H9 (cell line): ENCODE results near the gene WDR43. TPM values are rescaled to one million over a fixed set of nuclear protein-coding genes. Genes with fewer than 3 reads are reported as not detected.

Source experiments
- DNase-seq: peaks from one replicate; pipeline ENCODE4 v3.0.0-alpha.2; 2017
- H2AFZ ChIP-seq: one replicate; pipeline ENCODE4 v1.6.1; 2013; ENCODE audit warnings: mild to moderate bottlenecking, low read length, control low read depth, moderate library complexity
- H2AK5ac ChIP-seq: 2 replicates; pipeline ENCODE4 v1.6.1; 2013; ENCODE audit warnings: low read length, control low read depth, mixed read lengths; ENCODE audit not compliant: insufficient read length
- H2BK120ac ChIP-seq: one replicate; pipeline ENCODE4 v1.6.1; 2013; ENCODE audit warnings: low read depth, mild to moderate bottlenecking, low read length, control low read depth, inconsistent platforms; ENCODE audit not compliant: poor library complexity, severe bottlenecking
- H2BK12ac ChIP-seq: 2 replicates; pipeline ENCODE4 v1.6.1; 2013; ENCODE audit warnings: low read length, control low read depth, mixed read lengths, low read depth; ENCODE audit not compliant: insufficient read length
- H2BK15ac ChIP-seq: 2 replicates; pipeline ENCODE4 v1.6.1; 2013; ENCODE audit warnings: low read depth, low read length, control low read depth
- H2BK20ac ChIP-seq: one replicate; pipeline ENCODE4 v1.6.1; 2013; ENCODE audit warnings: low read depth, mild to moderate bottlenecking, low read length, control low read depth, inconsistent platforms; ENCODE audit not compliant: poor library complexity, severe bottlenecking
- H2BK5ac ChIP-seq: 2 replicates; pipeline ENCODE4 v1.6.1; 2013; ENCODE audit warnings: low read length, control low read depth, mixed read lengths; ENCODE audit not compliant: insufficient read length
- H3K14ac ChIP-seq: 2 replicates; pipeline ENCODE4 v1.6.1; 2013; ENCODE audit warnings: low read length, control low read depth; ENCODE audit not compliant: insufficient read depth
- H3K18ac ChIP-seq: 2 replicates; pipeline ENCODE4 v1.6.1; 2013; ENCODE audit warnings: low read depth, mild to moderate bottlenecking, mixed read lengths, low read length, control low read depth; ENCODE audit not compliant: insufficient read length
- H3K23ac ChIP-seq: 2 replicates; pipeline ENCODE4 v1.6.1; 2013; ENCODE audit warnings: low read length, control low read depth, mixed read lengths, low read depth; ENCODE audit not compliant: insufficient read length
- H3K23me2 ChIP-seq: 2 replicates; pipeline ENCODE4 v1.6.1; 2013; ENCODE audit warnings: low read depth, mild to moderate bottlenecking, mixed read lengths, low read length, control low read depth; ENCODE audit not compliant: insufficient read length, poor library complexity, severe bottlenecking
- H3K27ac ChIP-seq: 2 replicates; pipeline ENCODE4 v1.5.1; 2013; ENCODE audit warnings: low read length, control low read depth, mixed read lengths, low read depth; ENCODE audit not compliant: insufficient read length
- H3K27me3 ChIP-seq: 2 replicates; pipeline ENCODE4 v1.6.1; 2013; ENCODE audit warnings: low read length, control low read depth, inconsistent platforms; ENCODE audit not compliant: insufficient read depth
- H3K4ac ChIP-seq: 2 replicates; pipeline ENCODE4 v1.6.1; 2013; ENCODE audit warnings: low read depth, mild to moderate bottlenecking, control low read depth, inconsistent platforms, low read length, moderate library complexity
- H3K4me1 ChIP-seq: 2 replicates; pipeline ENCODE4 v1.6.1; 2013; ENCODE audit warnings: low read length, control low read depth, inconsistent platforms; ENCODE audit not compliant: insufficient read depth
- H3K4me2 ChIP-seq: 2 replicates; pipeline ENCODE4 v1.6.1; 2013; ENCODE audit warnings: low read length, control low read depth, mixed read lengths; ENCODE audit not compliant: insufficient read length, insufficient read depth
- H3K56ac ChIP-seq: 2 replicates; pipeline ENCODE4 v1.6.1; 2013; ENCODE audit warnings: low read depth, mild to moderate bottlenecking, mixed read lengths, low read length, control low read depth; ENCODE audit not compliant: insufficient read length
- H3K79me1 ChIP-seq: 2 replicates; pipeline ENCODE4 v1.6.1; 2013; ENCODE audit warnings: low read depth, mild to moderate bottlenecking, moderate library complexity, low read length, control low read depth, inconsistent platforms; ENCODE audit not compliant: insufficient read depth, poor library complexity, severe bottlenecking
- H3K79me2 ChIP-seq: 2 replicates; pipeline ENCODE4 v1.6.1; 2013; ENCODE audit warnings: low read length, control low read depth, inconsistent platforms; ENCODE audit not compliant: insufficient read depth
- H3K9ac ChIP-seq: 2 replicates; pipeline ENCODE4 v1.6.1; 2013; ENCODE audit warnings: low read length, control low read depth, mixed read lengths; ENCODE audit not compliant: insufficient read length; ENCODE audit errors: extremely low read depth
- H3K9me3 ChIP-seq: one replicate; pipeline ENCODE4 v1.6.1; 2013; ENCODE audit warnings: low read depth, low read length, inconsistent platforms; ENCODE audit not compliant: control insufficient read depth
- H3T11ph ChIP-seq: one replicate; pipeline ENCODE4 v1.6.1; 2013; ENCODE audit warnings: mild to moderate bottlenecking, low read length, control low read depth, inconsistent platforms
- H4K20me1 ChIP-seq: one replicate; pipeline ENCODE4 v1.6.1; 2013; ENCODE audit not compliant: control insufficient read depth, insufficient read length, insufficient read depth
- H4K5ac ChIP-seq: 2 replicates; pipeline ENCODE4 v1.6.1; 2013; ENCODE audit warnings: low read depth, mild to moderate bottlenecking, mixed read lengths, low read length, control low read depth; ENCODE audit not compliant: insufficient read length
- H4K8ac ChIP-seq: replicated peaks from 2 replicates; pipeline ENCODE4 v1.6.1; 2013; ENCODE audit warnings: low read length, control low read depth, mixed read lengths, low read depth; ENCODE audit not compliant: insufficient read length
- H4K91ac ChIP-seq: 2 replicates; pipeline ENCODE4 v1.6.1; 2013; ENCODE audit warnings: low read depth, mild to moderate bottlenecking, moderate library complexity, mixed read lengths, low read length, control low read depth; ENCODE audit not compliant: insufficient read length
- H3K27ac Mint-ChIP-seq, 3 experiments: 2 replicates in 2 of 3; 3 replicates in 1 of 3; pipeline ENCODE4 v1.8.0; 2020 to 2021; ENCODE audit warnings: mixed read lengths in 3 of 3, mild to moderate bottlenecking in 1 of 3, moderate library complexity in 1 of 3
- H3K27me3 Mint-ChIP-seq: 2 replicates; pipeline ENCODE4 v1.8.0; 2021; ENCODE audit warnings: low read depth, mild to moderate bottlenecking, moderate library complexity, mixed read lengths
- H3K36me3 Mint-ChIP-seq, 3 experiments: 2 replicates in 2 of 3; 3 replicates in 1 of 3; pipeline ENCODE4 v1.8.0; 2020 to 2021; ENCODE audit warnings: low read depth in 3 of 3, mixed read lengths in 3 of 3; ENCODE audit not compliant: insufficient read depth in 1 of 3
- H3K4me1 Mint-ChIP-seq, 2 experiments: 2 replicates each; pipeline ENCODE4 v1.8.0; 2020; ENCODE audit warnings: mixed read lengths in 2 of 2
- H3K4me3 Mint-ChIP-seq, 2 experiments: 2 replicates in 1 of 2; 3 replicates in 1 of 2; pipeline ENCODE4 v1.8.0; 2020 to 2021; ENCODE audit warnings: mild to moderate bottlenecking in 2 of 2, mixed read lengths in 2 of 2, moderate library complexity in 1 of 2
- H3K9me3 Mint-ChIP-seq, 2 experiments: 2 replicates in 1 of 2; 3 replicates in 1 of 2; pipeline ENCODE4 v1.8.0; 2020; ENCODE audit warnings: mild to moderate bottlenecking in 2 of 2, mixed read lengths in 2 of 2, moderate library complexity in 1 of 2
- CTCF ChIP-seq: fragments of 200-600 bp; sonication (generic); conservative IDR thresholded peaks from 3 replicates; pipeline ENCODE4 v1.8.0; 2021; ENCODE audit warnings: antibody characterized with exemption, mild to moderate bottlenecking
- WGBS: extraction: QIAGEN DNeasy Blood & Tissue Kit; methylation state at CpG from one replicate; pipeline ENCODE4 v1.1.7; 2013; ENCODE audit warnings: missing lambda C conversion rate, low lambda C conversion rate, mixed read lengths; ENCODE audit not compliant: insufficient read length; ENCODE audit errors: extremely low coverage; 5-methylcytosine and 5-hydroxymethylcytosine counted together
- total RNA-seq: library from RNA; stranded (reverse); gene quantifications from 2 replicates; pipeline ENCODE4 v1.2.1, GENCODE V29; 2021

The WDR43 gene
- total RNA-seq, 1 experiment from 2014 or later: 186 TPM

DNA sequence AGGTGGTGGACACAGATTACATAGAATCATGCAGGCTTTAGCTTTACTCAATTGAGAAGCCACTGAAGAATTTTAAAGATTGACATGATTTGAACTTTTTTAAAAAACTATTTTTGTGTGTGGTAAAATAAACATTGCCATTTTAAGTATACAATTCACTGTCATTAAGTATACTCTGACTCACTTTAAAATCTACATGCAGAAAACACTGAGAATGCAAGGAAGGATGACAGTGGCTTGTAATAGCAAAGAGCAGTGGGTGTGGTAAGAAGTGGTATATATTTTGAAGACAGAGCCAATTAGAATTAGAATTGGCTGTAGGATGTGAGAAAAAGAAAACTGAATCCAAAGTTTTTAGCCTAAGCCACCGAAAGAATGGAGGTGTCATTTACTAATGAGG lies 39.3 kb upstream of the WDR43 start:
- DNase-seq: no peak
- Histone ChIP-seq H2BK15ac (no peak overlapping the region), H4K20me1 (no peaks in the 10 kb centered on the region), H3K9ac (no peak overlapping the region), H2AFZ (no peak overlapping the region), H3K27ac (no peak overlapping the region), H3K4me2 (no peak overlapping the region), H3K27me3 (no peaks in the 10 kb centered on the region), H3K9me3 (no peaks in the 10 kb centered on the region), H3K56ac (no peak overlapping the region), H2BK12ac (no peak overlapping the region), H2BK5ac (no peak overlapping the region), H3K23me2 (no peaks in the 10 kb centered on the region), H2AK5ac (no peak overlapping the region), H3K18ac (no peak overlapping the region), H3K4me1 (no peaks in the 10 kb centered on the region), H2BK20ac (no peak overlapping the region), H3K79me2 (no peaks in the 10 kb centered on the region), H4K5ac (no peak overlapping the region), H4K8ac (no peak overlapping the region), H3K4ac (no peak overlapping the region), H2BK120ac (no peak overlapping the region), H4K91ac (no peak overlapping the region), H3K23ac (no peak overlapping the region), H3K79me1 (peaks cover 2% of the 10 kb centered on the region), H3K14ac (no peak overlapping the region), H3T11ph (no peak overlapping the region)
- peaks cover 4 to 14% (median 14%) of the 10 kb centered on the region in 3 experiments; a peak in 5 of 7 replicates for H3K36me3 Mint-ChIP-seq
- H3K4me3 Mint-ChIP-seq: no peak overlapping the region
- no peaks in the 10 kb centered on the region for H3K9me3 Mint-ChIP-seq
- H3K4me1 Mint-ChIP-seq: no peaks in the 10 kb centered on the region
- no peaks in the 10 kb centered on the region for H3K27me3 Mint-ChIP-seq
- no peak for TF ChIP-seq CTCF
- WGBS: no CpG with 5 or more reads among the region's 1 CpG
- H3K27ac Mint-ChIP-seq: no peak overlapping the region; a peak in 1 of 7 replicates
